Gastroesophageal sphincter (tissue), 4 donors: ENCODE results near the gene THSD7A. TPM values are rescaled to one million over a fixed set of nuclear protein-coding genes. Genes with fewer than 3 reads are reported as not detected.

Source experiments
- ATAC-seq: fragments of 150-250 bp; one replicate; pipeline ENCODE4 v1.9.1; 2016; ENCODE audit warnings: mild to moderate bottlenecking, moderate library complexity
- H3K27ac ChIP-seq, 4 donors: fragments of 200-600 bp; sonication (generic) in 3 of 4; 1 replicate in 3 of 4; 2 replicates in 1 of 4; pipeline ENCODE4 v1.5.1; 2016 to 2019
- H3K27me3 ChIP-seq: fragments of 200-600 bp; sonication (generic); one replicate; pipeline ENCODE4 v1.5.1; 2019
- H3K36me3 ChIP-seq, 2 donors: fragments of 200-600 bp; sonication (generic); one replicate each; pipeline ENCODE4 v1.5.1; 2019; ENCODE audit warnings: control low read depth in 1 of 2
- H3K4me1 ChIP-seq, 3 donors: fragments of 200-600 bp; sonication (generic); 1 replicate in 2 of 3; 2 replicates in 1 of 3; pipeline ENCODE4 v1.5.1; 2016 to 2019; ENCODE audit warnings: control low read depth in 2 of 3
- H3K4me3 ChIP-seq, 2 donors: fragments of 200-600 bp; sonication (generic); one replicate each; pipeline ENCODE4 v1.5.1; 2019; ENCODE audit warnings: mild to moderate bottlenecking in 1 of 2, moderate library complexity in 1 of 2
- H3K9me3 ChIP-seq, 3 donors: fragments of 200-600 bp; sonication (generic); one replicate each; pipeline ENCODE4 v1.5.1; 2017 to 2019; ENCODE audit warnings: control low read depth in 2 of 3
- CTCF ChIP-seq, 4 experiments: fragments of 200-600 bp in 2 of 4; fragments of 450-650 bp in 2 of 4; sonication (generic) in 1 of 4; IDR thresholded peaks; one replicate each; pipeline ENCODE4 v1.5.1; 2017 to 2019; ENCODE audit warnings: antibody characterized with exemption in 4 of 4, mild to moderate bottlenecking in 2 of 4, moderate library complexity in 2 of 4
- EP300 ChIP-seq: sonication (generic); formaldehyde crosslinking; IDR thresholded peaks from one replicate; pipeline ENCODE4 v1.6.1; 2017; ENCODE audit warnings: antibody characterized with exemption, mild to moderate bottlenecking
- POLR2A ChIP-seq, 2 donors: fragments of 450-650 bp; IDR thresholded peaks; one replicate each; pipeline ENCODE4 v1.6.1; 2017; ENCODE audit warnings: antibody characterized with exemption in 2 of 2, mild to moderate bottlenecking in 2 of 2, moderate library complexity in 1 of 2
- POLR2AphosphoS5 ChIP-seq: sonication (generic); formaldehyde crosslinking; IDR thresholded peaks from one replicate; pipeline ENCODE4 v1.6.1; 2017; ENCODE audit warnings: antibody characterized with exemption
- WGBS, 2 donors: methylation state at CpG; one replicate each; pipeline ENCODE4 v1.1.5; 2018; ENCODE audit warnings: low coverage in 1 of 2; 5-methylcytosine and 5-hydroxymethylcytosine counted together
- total RNA-seq, 4 donors: library from RNA; depleted of rRNA; stranded (reverse); fragments of >200 nt; gene quantifications; one replicate each; pipeline ENCODE4 v1.1.0, GENCODE V29; 2016

The THSD7A gene
- total RNA-seq, 4 donors from 2014 or later, result 2.9 to 6.2 (median 3.9) TPM

DNA sequence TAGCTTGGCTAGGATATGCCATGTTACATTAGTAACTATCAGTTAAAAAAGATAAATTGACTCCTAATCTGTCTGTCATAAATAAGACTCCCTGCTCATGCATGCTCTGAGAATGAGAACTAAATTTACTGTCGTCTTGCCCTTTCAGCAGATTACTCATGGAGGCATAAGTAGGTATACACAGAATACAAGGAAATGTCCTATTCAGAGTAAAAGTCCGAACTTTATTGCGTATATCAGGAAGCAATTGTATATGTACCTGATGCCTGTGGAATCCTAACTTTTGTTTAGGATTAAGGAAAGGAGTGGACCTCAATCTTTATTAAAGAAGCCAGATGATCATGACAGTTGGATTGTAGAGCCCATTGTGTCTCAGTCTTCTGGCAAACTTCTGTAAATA is 118.6 kb downstream of the THSD7A start:
- TF ChIP-seq CTCF (IDR thresholded peaks at IDR 0.05), result no peak
- no peak for TF ChIP-seq POLR2AphosphoS5
- no peak for TF ChIP-seq POLR2A (IDR thresholded peaks at IDR 0.05)
- TF ChIP-seq EP300, result no peak
- WGBS, 2 donors, result 47 to 52% methylated on average over 3 of the region's 3 CpGs
- no peaks in the 10 kb centered on the region for H3K27me3 ChIP-seq
- no peak overlapping the region for H3K27ac ChIP-seq
- H3K9me3 ChIP-seq, result no peaks in the 10 kb centered on the region
- H3K36me3 ChIP-seq, result no peaks in the 10 kb centered on the region
- no peaks in the 10 kb centered on the region for H3K4me1 ChIP-seq
- H3K4me3 ChIP-seq, result no peak overlapping the region
- ATAC-seq, result no peak

DNA sequence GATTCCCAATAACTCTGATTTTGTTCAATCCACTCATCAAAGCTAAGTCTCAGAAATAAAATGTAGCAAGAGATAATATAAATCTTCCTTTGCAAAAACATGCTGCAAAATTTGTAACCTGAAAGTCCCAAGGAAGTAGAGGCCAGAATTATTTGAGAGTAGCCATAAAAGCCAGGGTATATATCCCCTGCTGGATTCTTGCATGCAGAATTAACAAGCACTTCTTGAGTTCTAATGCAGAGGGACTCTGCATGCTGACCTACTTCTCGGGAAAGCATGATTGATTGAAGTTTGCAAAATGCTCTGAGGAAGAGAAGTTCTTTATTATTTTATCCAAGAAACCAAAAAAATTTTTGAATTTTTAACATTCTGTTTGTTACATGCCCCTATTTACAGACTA is 121.6 kb downstream of the THSD7A start:
- TF ChIP-seq POLR2AphosphoS5 (no peak), CTCF (IDR thresholded peaks at IDR 0.05) (no peak)
- Histone ChIP-seq H3K9me3 (no peaks in the 10 kb centered on the region), H3K36me3 (no peaks in the 10 kb centered on the region), H3K4me1 (no peaks in the 10 kb centered on the region), H3K27ac (no peak overlapping the region), H3K27me3 (no peaks in the 10 kb centered on the region), H3K4me3 (no peak overlapping the region)
- WGBS, 2 donors, result 27 to 71% methylated on average over 1 of the region's 1 CpG
- ATAC-seq, result no peak

DNA sequence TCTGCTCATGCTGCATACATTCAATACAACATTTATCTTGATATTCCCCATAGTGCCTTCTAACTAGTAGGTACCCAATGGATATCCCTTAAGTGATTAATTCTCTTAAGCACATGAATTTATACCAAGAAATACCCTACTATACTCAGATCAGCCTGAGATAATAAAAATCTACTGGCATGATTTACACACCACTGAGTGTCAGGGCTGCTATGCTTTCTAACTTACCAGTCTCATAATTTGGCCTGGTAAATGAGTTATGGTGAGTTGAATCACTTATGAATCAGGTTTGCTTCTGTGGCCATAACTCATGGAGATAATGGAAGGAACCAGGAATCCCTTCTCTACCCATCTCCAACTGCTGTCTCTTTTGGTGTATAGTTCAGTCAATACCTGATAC is 122.8 kb downstream of the THSD7A start:
- Histone ChIP-seq H3K36me3 (no peaks in the 10 kb centered on the region), H3K27ac (no peak overlapping the region), H3K4me3 (no peak overlapping the region), H3K27me3 (no peaks in the 10 kb centered on the region), H3K4me1 (no peaks in the 10 kb centered on the region), H3K9me3 (no peaks in the 10 kb centered on the region)
- no peak for ATAC-seq
- TF ChIP-seq EP300 (no peak), POLR2A (IDR thresholded peaks at IDR 0.05) (no peak), CTCF (IDR thresholded peaks at IDR 0.05) (no peak), POLR2AphosphoS5 (no peak)

GRCh38 chr7:11707606-11708193 is 124.3 kb downstream of the THSD7A start:
- ATAC-seq, result no peak
- Histone ChIP-seq H3K9me3 (no peaks in the 10 kb centered on the region), H3K36me3 (no peaks in the 10 kb centered on the region), H3K4me1 (no peaks in the 10 kb centered on the region), H3K4me3 (no peak overlapping the region), H3K27me3 (no peaks in the 10 kb centered on the region), H3K27ac (no peak overlapping the region)
- TF ChIP-seq POLR2A (IDR thresholded peaks at IDR 0.05), result no peak
- TF ChIP-seq EP300, result no peak
- TF ChIP-seq POLR2AphosphoS5, result no peak
- TF ChIP-seq CTCF (IDR thresholded peaks at IDR 0.05), result no peak
- WGBS, 2 donors, result 65 to 89% methylated on average over 2 of the region's 2 CpGs

DNA sequence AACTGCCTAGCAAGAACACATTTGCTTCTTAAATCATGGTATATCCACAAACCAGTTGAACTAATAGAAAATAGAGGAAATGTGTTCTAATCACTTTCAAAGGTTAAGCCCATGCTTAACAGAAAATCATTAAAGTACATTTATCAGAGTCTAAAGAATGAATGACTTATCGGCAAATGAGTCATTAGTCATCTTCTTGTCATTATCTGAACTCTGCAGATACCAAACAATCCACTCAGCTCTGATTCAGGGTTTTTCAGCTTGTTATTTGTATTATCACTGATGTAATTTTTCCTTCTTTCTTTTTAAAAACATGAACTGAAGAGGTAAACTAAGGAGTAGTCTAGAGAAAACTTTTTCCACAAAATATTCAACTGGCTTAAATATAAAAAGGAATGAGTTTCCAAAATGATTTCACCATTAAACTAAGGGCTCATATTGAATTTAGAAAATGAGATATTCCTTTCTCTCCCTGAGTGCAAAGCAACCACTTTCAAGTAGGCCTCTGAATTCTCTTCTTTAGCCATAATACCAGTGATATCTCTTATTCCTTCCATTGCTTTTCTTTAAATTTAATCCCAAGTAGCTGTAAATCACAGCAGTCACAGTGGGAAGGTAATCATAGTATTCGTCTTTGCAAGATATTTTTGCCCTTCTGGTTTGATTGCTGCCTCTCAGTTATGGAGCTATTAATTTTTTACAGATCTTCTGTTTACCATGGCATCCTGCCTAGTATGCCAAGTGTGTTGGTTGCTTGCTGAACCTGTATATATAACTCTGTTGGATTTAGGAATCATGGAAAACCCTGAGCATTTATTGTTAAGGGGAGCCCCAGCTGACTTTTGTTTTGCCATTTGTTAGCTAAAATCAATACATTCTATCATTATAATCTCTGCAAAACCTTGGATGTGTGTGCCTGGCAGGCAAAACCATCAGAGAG is 125.1 kb downstream of the THSD7A start:
- no peaks in the 10 kb centered on the region for H3K36me3 ChIP-seq
- no peak overlapping the region for H3K27ac ChIP-seq
- H3K4me1 ChIP-seq, result no peaks in the 10 kb centered on the region
- ATAC-seq, result no peak
- H3K27me3 ChIP-seq, result no peaks in the 10 kb centered on the region
- no peak overlapping the region for H3K4me3 ChIP-seq
- 56 to 74% methylated on average over 2 of the region's 2 CpGs for WGBS, 2 donors
- H3K9me3 ChIP-seq, result no peaks in the 10 kb centered on the region
- TF ChIP-seq POLR2AphosphoS5 (no peak), EP300 (no peak), POLR2A (IDR thresholded peaks at IDR 0.05) (no peak), CTCF (IDR thresholded peaks at IDR 0.05) (no peak)
